RWPE2 (cell line): ENCODE measurements around the gene ARHGDIB.

Source experiments
- ATAC-seq: fragments of 200-7000 bp; cut with Tn5 transposase; 3 replicates; pipeline ENCODE4 v1.9.1; 2021; ENCODE audit warnings: low read depth
- DNase-seq: peaks from one replicate; pipeline ENCODE4 v3.0.0-alpha.2; 2020; ENCODE audit warnings: low spot score
- H3K27ac ChIP-seq: fragments of 450-650 bp; 2 replicates; pipeline ENCODE4 v1.5.1; 2017; ENCODE audit warnings: mild to moderate bottlenecking; ENCODE audit not compliant: poor library complexity, severe bottlenecking
- H3K27me3 ChIP-seq: fragments of 250-450 bp; sonication (Bioruptor Pico); 2 replicates; pipeline ENCODE4 v1.5.1; 2021; ENCODE audit warnings: mild to moderate bottlenecking, moderate library complexity; ENCODE audit not compliant: insufficient read depth, poor library complexity, severe bottlenecking
- H3K36me3 ChIP-seq: fragments of 250-450 bp; sonication (Bioruptor Pico); 2 replicates; pipeline ENCODE4 v1.5.1; 2020; ENCODE audit warnings: low read depth, mild to moderate bottlenecking, moderate library complexity
- H3K4me1 ChIP-seq: fragments of 250-450 bp; sonication (Bioruptor Pico); 2 replicates; pipeline ENCODE4 v1.5.1; 2021; ENCODE audit warnings: mild to moderate bottlenecking, moderate library complexity; ENCODE audit not compliant: insufficient read depth, poor library complexity, severe bottlenecking
- H3K4me3 ChIP-seq: fragments of 250-450 bp; sonication (Bioruptor Pico); 2 replicates; pipeline ENCODE4 v1.5.1; 2021; ENCODE audit warnings: mild to moderate bottlenecking, moderate library complexity; ENCODE audit not compliant: severe bottlenecking
- H3K9me3 ChIP-seq: fragments of 250-450 bp; sonication (Bioruptor Pico); 2 replicates; pipeline ENCODE4 v1.5.1; 2021; ENCODE audit warnings: mild to moderate bottlenecking, moderate library complexity; ENCODE audit not compliant: severe bottlenecking
- CTCF ChIP-seq: fragments of 450-650 bp; IDR thresholded peaks from one replicate; pipeline ENCODE4 v1.5.1; 2017; ENCODE audit warnings: mild to moderate bottlenecking, moderate library complexity; ENCODE audit not compliant: poor library complexity, severe bottlenecking

ARHGDIB gene

GRCh38 chr12:14948672-14949071 is 12.7 kb downstream of the ARHGDIB start:
- H3K9me3 ChIP-seq = no peaks in the 10 kb centered on the region
- ATAC-seq (peak; percentile 49; the same call in 2 of the 3 replicates), DNase-seq (no peak)
- TF ChIP-seq CTCF = no peak
- H3K4me3 ChIP-seq = no peak overlapping the region
- H3K27ac ChIP-seq = no peak overlapping the region
- no peaks in the 10 kb centered on the region for H3K27me3 ChIP-seq
- peaks cover 21% of the 10 kb centered on the region for H3K4me1 ChIP-seq
- H3K36me3 ChIP-seq = peaks cover 16% of the 10 kb centered on the region

GRCh38 chr12:14946861-14947260 is 14.5 kb downstream of the ARHGDIB start:
- ATAC-seq = no peak; the same call in 2 of the 3 replicates
- no peak for DNase-seq
- Histone ChIP-seq H3K27me3 (no peaks in the 10 kb centered on the region), H3K36me3 (peaks cover 16% of the 10 kb centered on the region), H3K27ac (no peak overlapping the region), H3K4me1 (peaks cover 12% of the 10 kb centered on the region), H3K9me3 (no peaks in the 10 kb centered on the region), H3K4me3 (no peak overlapping the region)
- TF ChIP-seq CTCF = no peak

GRCh38 chr12:14946162-14946561 is 15.2 kb downstream of the ARHGDIB start:
- no peak for TF ChIP-seq CTCF
- Histone ChIP-seq H3K4me1 (peaks cover 5% of the 10 kb centered on the region), H3K27ac (no peak overlapping the region), H3K9me3 (no peaks in the 10 kb centered on the region), H3K27me3 (no peaks in the 10 kb centered on the region), H3K4me3 (no peak overlapping the region), H3K36me3 (peaks cover 16% of the 10 kb centered on the region)
- DNase-seq = no peak
- ATAC-seq = no peak

GRCh38 chr12:14942196-14942931 is 19.0 kb downstream of the ARHGDIB start:
- DNase-seq = no peak
- Histone ChIP-seq H3K27me3 (no peaks in the 10 kb centered on the region), H3K4me3 (no peak overlapping the region), H3K9me3 (no peaks in the 10 kb centered on the region), H3K4me1 (no peaks in the 10 kb centered on the region), H3K36me3 (peaks cover 1% of the 10 kb centered on the region), H3K27ac (no peak overlapping the region)
- no peak for ATAC-seq
- no peak for TF ChIP-seq CTCF

- ATAC-seq = no peak
- TF ChIP-seq CTCF = no peak
- no peaks in the 10 kb centered on the region for H3K9me3 ChIP-seq
- H3K27ac ChIP-seq = no peak overlapping the region
- no peaks in the 10 kb centered on the region for H3K27me3 ChIP-seq
- H3K4me3 ChIP-seq = no peak overlapping the region
- H3K4me1 ChIP-seq = no peaks in the 10 kb centered on the region
- no peaks in the 10 kb centered on the region; the same call in 1 of the 2 replicates for H3K36me3 ChIP-seq
- no peak for DNase-seq
Measured at GRCh38 chr12:14941369-14941768, 20.0 kb downstream of the ARHGDIB start.
